T-helper 2 cell treated with Interferon-gamma antibody and Interleukin-4, amounts not matched to agents 100 ng/mL and 5 ng/mL, for 36 hours (primary cell): ENCODE results near the gene CTU1. TPM values are rescaled to one million over a fixed set of nuclear protein-coding genes. Genes with fewer than 3 reads are reported as not detected.

Source experiments
- total RNA-seq: library from RNA; stranded (reverse); gene quantifications from 2 replicates; pipeline ENCODE4 v1.2.3, GENCODE V29; 2022

The CTU1 gene
- total RNA-seq, 1 donor from 2014 or later = 9.0 TPM

Other genes starting within 250 kb of the CTU1 start
- gene KLK2, start 235.0 kb downstream of the CTU1 start, total RNA-seq = 0.16 and 0.27 TPM in 2 replicates
- not detected in 2 replicates for gene KLK4, start 197.0 kb downstream of the CTU1 start, total RNA-seq
- not detected in 2 replicates for gene KLK5, start 155.4 kb downstream of the CTU1 start, total RNA-seq
- not detected in 2 replicates for gene KLK6, start 138.8 kb downstream of the CTU1 start, total RNA-seq
- not detected in 2 replicates for gene KLK7, start 124.5 kb downstream of the CTU1 start, total RNA-seq
- gene KLK8, start 106.8 kb downstream of the CTU1 start, total RNA-seq = not detected in 2 replicates
- gene KLK10, start 88.7 kb downstream of the CTU1 start, total RNA-seq = not detected in 2 replicates
- gene KLK11, start 81.8 kb downstream of the CTU1 start, total RNA-seq = not detected in 2 replicates
- gene KLK12, start 73.4 kb downstream of the CTU1 start, total RNA-seq = not detected in 2 replicates
- gene KLK13, start 43.3 kb downstream of the CTU1 start, total RNA-seq = not detected in 2 replicates
- 0.64 and 0.80 TPM in 2 replicates for gene KLK14, start 25.5 kb downstream of the CTU1 start, total RNA-seq
- gene SIGLEC9, start 16.5 kb upstream of the CTU1 start, total RNA-seq = 0.14 and 0.25 TPM in 2 replicates
- not detected in 2 replicates for gene SIGLEC7, start 33.9 kb upstream of the CTU1 start, total RNA-seq
- 15.0 and 18.7 TPM in 2 replicates for gene CD33, start 116.7 kb upstream of the CTU1 start, total RNA-seq
- gene SIGLECL1, start 142.7 kb upstream of the CTU1 start, total RNA-seq = not detected in 2 replicates
- not detected in 2 replicates for gene IGLON5, start 203.2 kb upstream of the CTU1 start, total RNA-seq
- 2.0 and 2.4 TPM in 2 replicates for gene VSIG10L, start 233.7 kb upstream of the CTU1 start, total RNA-seq